ENCODE data around the gene CHD3.
A peak's percentile ranks its signal among the peaks of the same experiment; 100 is the strongest.

The CHD3 gene

DNA sequence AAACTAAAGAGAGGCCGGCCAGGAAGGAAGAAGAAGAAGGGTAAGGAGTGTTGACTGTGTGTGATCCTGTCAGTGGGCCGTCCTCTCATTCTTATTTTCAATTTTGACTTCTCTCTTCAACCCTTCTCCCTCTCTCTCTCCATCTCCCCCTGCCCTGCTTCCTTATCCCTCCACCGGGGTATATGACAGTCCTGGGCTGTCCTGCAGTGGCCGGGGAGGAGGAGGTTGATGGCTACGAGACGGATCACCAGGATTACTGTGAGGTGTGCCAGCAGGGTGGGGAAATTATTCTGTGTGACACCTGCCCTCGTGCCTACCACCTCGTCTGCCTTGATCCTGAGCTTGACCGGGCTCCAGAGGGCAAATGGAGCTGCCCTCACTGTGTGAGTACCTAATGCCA, 5.6 kb downstream of the CHD3 start:
- no peak for TF ChIP-seq ZBTB7A (IDR thresholded peaks at IDR 0.05; ENCODE audit: low read depth)

GRCh38 chr17:7894866-7895265, 6.3 kb downstream of the CHD3 start:
- TF ChIP-seq, protein P1, sequence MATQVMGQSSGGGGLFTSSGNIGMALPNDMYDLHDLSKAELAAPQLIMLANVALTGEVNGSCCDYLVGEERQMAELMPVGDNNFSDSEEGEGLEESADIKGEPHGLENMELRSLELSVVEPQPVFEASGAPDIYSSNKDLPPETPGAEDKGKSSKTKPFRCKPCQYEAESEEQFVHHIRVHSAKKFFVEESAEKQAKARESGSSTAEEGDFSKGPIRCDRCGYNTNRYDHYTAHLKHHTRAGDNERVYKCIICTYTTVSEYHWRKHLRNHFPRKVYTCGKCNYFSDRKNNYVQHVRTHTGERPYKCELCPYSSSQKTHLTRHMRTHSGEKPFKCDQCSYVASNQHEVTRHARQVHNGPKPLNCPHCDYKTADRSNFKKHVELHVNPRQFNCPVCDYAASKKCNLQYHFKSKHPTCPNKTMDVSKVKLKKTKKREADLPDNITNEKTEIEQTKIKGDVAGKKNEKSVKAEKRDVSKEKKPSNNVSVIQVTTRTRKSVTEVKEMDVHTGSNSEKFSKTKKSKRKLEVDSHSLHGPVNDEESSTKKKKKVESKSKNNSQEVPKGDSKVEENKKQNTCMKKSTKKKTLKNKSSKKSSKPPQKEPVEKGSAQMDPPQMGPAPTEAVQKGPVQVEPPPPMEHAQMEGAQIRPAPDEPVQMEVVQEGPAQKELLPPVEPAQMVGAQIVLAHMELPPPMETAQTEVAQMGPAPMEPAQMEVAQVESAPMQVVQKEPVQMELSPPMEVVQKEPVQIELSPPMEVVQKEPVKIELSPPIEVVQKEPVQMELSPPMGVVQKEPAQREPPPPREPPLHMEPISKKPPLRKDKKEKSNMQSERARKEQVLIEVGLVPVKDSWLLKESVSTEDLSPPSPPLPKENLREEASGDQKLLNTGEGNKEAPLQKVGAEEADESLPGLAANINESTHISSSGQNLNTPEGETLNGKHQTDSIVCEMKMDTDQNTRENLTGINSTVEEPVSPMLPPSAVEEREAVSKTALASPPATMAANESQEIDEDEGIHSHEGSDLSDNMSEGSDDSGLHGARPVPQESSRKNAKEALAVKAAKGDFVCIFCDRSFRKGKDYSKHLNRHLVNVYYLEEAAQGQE (IDR thresholded peaks at IDR 0.05; ENCODE audit: low read depth), result no peak
- TF ChIP-seq YY1 (IDR thresholded peaks at IDR 0.05; ENCODE audit: low read depth) (no peak), TCF12 (IDR thresholded peaks at IDR 0.05; ENCODE audit: low read depth) (no peak), NFIC (IDR thresholded peaks at IDR 0.05) (no peak), EP300 (IDR thresholded peaks at IDR 0.05; ENCODE audit: borderline replicate concordance) (no peak), TAF1 (IDR thresholded peaks at IDR 0.05; ENCODE audit: low read depth) (no peak), FOXM1 (IDR thresholded peaks at IDR 0.05; ENCODE audit: borderline replicate concordance, low read depth) (no peak)
- TF ChIP-seq, protein P2, sequence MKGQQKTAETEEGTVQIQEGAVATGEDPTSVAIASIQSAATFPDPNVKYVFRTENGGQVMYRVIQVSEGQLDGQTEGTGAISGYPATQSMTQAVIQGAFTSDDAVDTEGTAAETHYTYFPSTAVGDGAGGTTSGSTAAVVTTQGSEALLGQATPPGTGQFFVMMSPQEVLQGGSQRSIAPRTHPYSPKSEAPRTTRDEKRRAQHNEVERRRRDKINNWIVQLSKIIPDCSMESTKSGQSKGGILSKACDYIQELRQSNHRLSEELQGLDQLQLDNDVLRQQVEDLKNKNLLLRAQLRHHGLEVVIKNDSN (IDR thresholded peaks at IDR 0.05), result no peak
- TF ChIP-seq, protein P3, sequence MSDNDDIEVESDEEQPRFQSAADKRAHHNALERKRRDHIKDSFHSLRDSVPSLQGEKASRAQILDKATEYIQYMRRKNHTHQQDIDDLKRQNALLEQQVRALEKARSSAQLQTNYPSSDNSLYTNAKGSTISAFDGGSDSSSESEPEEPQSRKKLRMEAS (IDR thresholded peaks at IDR 0.05), result no peak

GRCh38 chr17:7897090-7897489, 8.5 kb downstream of the CHD3 start:
- TF ChIP-seq FOXM1 (IDR thresholded peaks at IDR 0.05; ENCODE audit: borderline replicate concordance, low read depth) (no peak), CREB1 (IDR thresholded peaks at IDR 0.05; ENCODE audit: low read depth) (no peak), CEBPB (IDR thresholded peaks at IDR 0.05) (no peak), TCF12 (IDR thresholded peaks at IDR 0.05; ENCODE audit: low read depth) (no peak), NFIC (IDR thresholded peaks at IDR 0.05) (no peak), YY1 (IDR thresholded peaks at IDR 0.05; ENCODE audit: low read depth) (no peak), EGR1 (IDR thresholded peaks at IDR 0.05) (no peak), RAD21 (IDR thresholded peaks at IDR 0.05; ENCODE audit: low read depth) (no peak), EP300 (IDR thresholded peaks at IDR 0.05; ENCODE audit: borderline replicate concordance) (no peak), TAF1 (IDR thresholded peaks at IDR 0.05; ENCODE audit: low read depth) (no peak), ZBTB7A (IDR thresholded peaks at IDR 0.05; ENCODE audit: low read depth) (no peak), TEAD4 (IDR thresholded peaks at IDR 0.05) (no peak)
- TF ChIP-seq, protein P1 (IDR thresholded peaks at IDR 0.05; ENCODE audit: low read depth), result no peak
- TF ChIP-seq, protein P2 (IDR thresholded peaks at IDR 0.05), result no peak
- TF ChIP-seq, protein P3 (IDR thresholded peaks at IDR 0.05), result no peak

DNA sequence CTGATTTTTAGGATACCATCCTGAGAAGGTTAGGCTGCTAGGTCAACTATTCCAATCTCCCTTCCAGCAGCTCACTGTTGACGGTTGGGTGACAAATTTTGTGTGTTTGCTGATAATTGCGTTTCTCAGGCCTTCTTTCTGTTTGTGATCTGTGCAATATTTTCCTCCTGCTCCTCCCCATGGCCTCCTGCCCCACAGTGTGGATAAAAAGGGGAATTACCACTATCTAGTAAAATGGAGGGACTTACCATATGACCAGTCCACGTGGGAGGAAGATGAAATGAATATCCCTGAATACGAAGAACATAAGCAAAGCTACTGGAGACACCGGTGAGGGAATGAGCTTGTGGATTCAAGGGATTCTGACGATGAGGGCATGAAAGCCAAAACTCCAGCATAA, 9.2 kb downstream of the CHD3 start:
- TF ChIP-seq RAD21 (IDR thresholded peaks at IDR 0.05; ENCODE audit: low read depth) (peak; percentile 59), NFIC (IDR thresholded peaks at IDR 0.05) (no peak), CEBPB (IDR thresholded peaks at IDR 0.05) (no peak), TEAD4 (IDR thresholded peaks at IDR 0.05) (no peak)

DNA sequence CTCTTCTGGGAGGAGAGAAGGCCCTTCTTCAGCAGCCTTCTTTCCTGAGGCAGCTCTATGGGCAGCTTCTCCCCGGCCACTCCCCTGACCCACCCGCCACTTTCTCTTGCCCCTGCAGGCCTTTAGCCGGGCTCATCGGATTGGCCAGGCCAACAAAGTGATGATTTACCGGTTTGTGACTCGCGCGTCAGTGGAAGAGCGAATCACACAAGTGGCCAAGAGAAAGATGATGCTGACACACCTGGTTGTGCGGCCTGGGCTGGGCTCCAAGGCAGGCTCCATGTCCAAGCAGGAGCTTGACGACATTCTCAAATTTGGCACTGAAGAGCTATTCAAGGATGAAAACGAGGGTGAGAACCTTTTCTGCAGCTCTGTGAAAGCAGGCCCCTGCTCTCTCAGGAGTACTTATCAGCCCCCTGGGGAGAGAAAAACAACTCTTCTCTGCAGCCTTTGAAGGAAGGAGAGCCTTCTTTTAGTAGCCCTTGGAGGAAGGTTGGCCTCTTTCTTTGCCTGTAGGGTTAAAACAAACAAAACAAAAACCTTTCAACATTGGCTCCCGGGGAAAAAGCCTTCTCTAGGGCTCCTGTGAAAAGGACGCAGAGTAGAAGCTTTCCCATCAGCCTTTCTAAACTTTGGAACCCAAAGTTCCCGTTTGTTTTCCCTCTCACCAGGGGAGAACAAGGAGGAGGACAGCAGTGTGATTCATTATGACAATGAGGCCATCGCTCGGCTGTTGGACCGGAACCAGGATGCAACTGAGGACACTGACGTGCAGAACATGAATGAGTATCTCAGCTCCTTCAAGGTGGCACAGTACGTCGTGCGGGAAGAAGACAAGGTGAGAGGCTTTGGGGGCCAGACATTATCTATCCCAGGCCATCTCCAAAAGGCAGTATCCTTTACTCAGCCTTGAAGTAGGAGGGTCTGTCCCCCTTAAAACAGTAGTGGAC, 14.8 kb downstream of the CHD3 start:
- TF ChIP-seq EGR1 (IDR thresholded peaks at IDR 0.05) (no peak), TEAD4 (IDR thresholded peaks at IDR 0.05) (no peak), RAD21 (IDR thresholded peaks at IDR 0.05; ENCODE audit: low read depth) (no peak), ZBTB7A (IDR thresholded peaks at IDR 0.05; ENCODE audit: low read depth) (no peak)

DNA sequence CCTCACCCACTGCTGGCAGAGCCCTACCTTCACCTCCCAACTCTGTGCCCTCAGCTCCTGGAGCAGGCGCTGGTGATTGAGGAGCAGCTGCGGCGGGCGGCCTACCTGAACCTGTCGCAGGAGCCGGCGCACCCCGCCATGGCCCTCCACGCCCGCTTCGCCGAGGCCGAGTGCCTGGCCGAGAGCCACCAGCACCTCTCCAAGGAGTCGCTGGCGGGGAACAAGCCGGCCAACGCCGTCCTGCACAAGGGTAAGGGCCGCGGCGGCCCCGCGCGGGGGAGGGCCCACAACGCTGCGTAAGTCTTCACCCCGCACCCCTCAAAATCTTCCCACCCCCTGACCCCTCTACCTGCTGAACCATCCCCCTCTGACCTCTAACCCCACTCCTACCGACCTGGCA, 20.5 kb downstream of the CHD3 start:
- TF ChIP-seq CEBPB (IDR thresholded peaks at IDR 0.05) (no peak), ZBTB7A (IDR thresholded peaks at IDR 0.05; ENCODE audit: low read depth) (no peak), FOXM1 (IDR thresholded peaks at IDR 0.05; ENCODE audit: borderline replicate concordance, low read depth) (no peak), YY1 (IDR thresholded peaks at IDR 0.05; ENCODE audit: low read depth) (no peak), TAF1 (IDR thresholded peaks at IDR 0.05; ENCODE audit: low read depth) (no peak), EGR1 (IDR thresholded peaks at IDR 0.05) (no peak)
- TF ChIP-seq, protein P2 (IDR thresholded peaks at IDR 0.05), result no peak
